Type B pancreatic cell (in vitro differentiated cells): ENCODE data around the gene VWA5A. TPM values are rescaled to one million over a fixed set of nuclear protein-coding genes. Genes with fewer than 3 reads are reported as not detected.

Experiments used
- DNase-seq: peaks from one replicate; pipeline ENCODE4 v3.0.0; 2021; ENCODE audit warnings: mixed read lengths; ENCODE audit not compliant: unreplicated experiment; ENCODE audit errors: extremely low spot score
- H3K27ac Mint-ChIP-seq: 2 replicates; pipeline ENCODE4 v1.8.0; 2021; ENCODE audit warnings: mild to moderate bottlenecking, mixed read lengths
- H3K27me3 Mint-ChIP-seq: 2 replicates; pipeline ENCODE4 v1.8.0; 2021; ENCODE audit warnings: mixed read lengths
- H3K36me3 Mint-ChIP-seq: 2 replicates; pipeline ENCODE4 v1.8.0; 2021; ENCODE audit warnings: mixed read lengths
- H3K4me1 Mint-ChIP-seq: one replicate; pipeline ENCODE4 v1.8.0; 2021; ENCODE audit warnings: mixed read lengths; ENCODE audit not compliant: unreplicated experiment
- H3K4me3 Mint-ChIP-seq: 2 replicates; pipeline ENCODE4 v1.8.0; 2021; ENCODE audit warnings: mild to moderate bottlenecking, mixed read lengths
- H3K9me3 Mint-ChIP-seq: 2 replicates; pipeline ENCODE4 v1.8.0; 2021; ENCODE audit warnings: mixed read lengths
- CTCF ChIP-seq: fragments of 200-600 bp; sonication (generic); conservative IDR thresholded peaks from 2 replicates; pipeline ENCODE4 v1.5.0; 2021; ENCODE audit warnings: antibody characterized with exemption, mild to moderate bottlenecking
- total RNA-seq: library from RNA; stranded (reverse); gene quantifications from 2 replicates; pipeline ENCODE4 v1.2.1, GENCODE V29; 2021; ENCODE audit warnings: low replicate concordance

Gene VWA5A
- total RNA-seq, 1 donor from 2014 or later: 29.7 TPM

GRCh38 chr11:124179310-124179709 is 64.1 kb downstream of the VWA5A start:
- Mint-ChIP-seq H3K9me3 (no peaks in the 10 kb centered on the region), H3K27ac (no peak overlapping the region), H3K4me1 (peaks cover under 1% of the 10 kb centered on the region), H3K4me3 (no peak overlapping the region), H3K27me3 (peaks cover 8% of the 10 kb centered on the region), H3K36me3 (no peaks in the 10 kb centered on the region)
- no peak for DNase-seq
- TF ChIP-seq CTCF: no peak

DNA sequence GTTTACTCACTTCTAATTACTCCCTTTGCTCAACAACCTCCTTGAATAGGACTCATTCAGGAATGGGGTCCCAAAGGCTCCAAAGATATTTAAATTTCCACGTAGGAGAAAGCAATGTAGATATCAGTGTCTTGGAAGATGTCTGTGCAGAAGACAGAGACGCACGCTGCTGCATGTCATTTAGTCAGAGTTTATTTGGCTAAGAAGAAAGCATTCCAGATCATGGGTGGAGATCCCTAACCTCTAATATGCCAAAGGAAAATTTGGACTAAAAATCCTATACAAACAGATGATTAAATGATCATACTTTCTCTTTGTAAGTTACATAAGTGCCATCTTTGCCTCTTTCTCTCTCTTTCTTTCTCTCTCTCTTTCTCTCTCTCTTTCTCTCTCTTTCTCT is 67.8 kb downstream of the VWA5A start, which contains the start of gene OR10D3:
Gene OR10D3 (plus strand): TSS at position 278 of the 400 bp plus-strand sequence. CDS start 1,925 bp downstream, outside the sequence.
- Mint-ChIP-seq H3K27ac (no peak within 1 kb of the TSS), H3K27me3 (peaks cover 8% of the 10 kb centered on the region), H3K36me3 (no peaks in the 10 kb centered on the region), H3K4me3 (no peak within 1 kb of the TSS), H3K4me1 (no peaks in the 10 kb centered on the region), H3K9me3 (no peaks in the 10 kb centered on the region)
- TF ChIP-seq CTCF: no peak
- DNase-seq: no peak

GRCh38 chr11:124190298-124191139 is 75.3 kb downstream of the VWA5A start:
- Mint-ChIP-seq H3K4me1 (peaks cover 4% of the 10 kb centered on the region), H3K36me3 (no peaks in the 10 kb centered on the region), H3K9me3 (no peaks in the 10 kb centered on the region), H3K4me3 (no peak overlapping the region), H3K27me3 (no peaks in the 10 kb centered on the region), H3K27ac (no peak overlapping the region)
- TF ChIP-seq CTCF: no peak
- no peak for DNase-seq

- H3K27me3 Mint-ChIP-seq: no peaks in the 10 kb centered on the region
- H3K36me3 Mint-ChIP-seq: no peaks in the 10 kb centered on the region
- no peak overlapping the region for H3K27ac Mint-ChIP-seq
- TF ChIP-seq CTCF: no peak
- no peak for DNase-seq
- no peaks in the 10 kb centered on the region for H3K9me3 Mint-ChIP-seq
- no peak overlapping the region for H3K4me3 Mint-ChIP-seq
- peaks cover 4% of the 10 kb centered on the region for H3K4me1 Mint-ChIP-seq
Measured at GRCh38 chr11:124193221-124194010, 78.2 kb downstream of the VWA5A start.

DNA sequence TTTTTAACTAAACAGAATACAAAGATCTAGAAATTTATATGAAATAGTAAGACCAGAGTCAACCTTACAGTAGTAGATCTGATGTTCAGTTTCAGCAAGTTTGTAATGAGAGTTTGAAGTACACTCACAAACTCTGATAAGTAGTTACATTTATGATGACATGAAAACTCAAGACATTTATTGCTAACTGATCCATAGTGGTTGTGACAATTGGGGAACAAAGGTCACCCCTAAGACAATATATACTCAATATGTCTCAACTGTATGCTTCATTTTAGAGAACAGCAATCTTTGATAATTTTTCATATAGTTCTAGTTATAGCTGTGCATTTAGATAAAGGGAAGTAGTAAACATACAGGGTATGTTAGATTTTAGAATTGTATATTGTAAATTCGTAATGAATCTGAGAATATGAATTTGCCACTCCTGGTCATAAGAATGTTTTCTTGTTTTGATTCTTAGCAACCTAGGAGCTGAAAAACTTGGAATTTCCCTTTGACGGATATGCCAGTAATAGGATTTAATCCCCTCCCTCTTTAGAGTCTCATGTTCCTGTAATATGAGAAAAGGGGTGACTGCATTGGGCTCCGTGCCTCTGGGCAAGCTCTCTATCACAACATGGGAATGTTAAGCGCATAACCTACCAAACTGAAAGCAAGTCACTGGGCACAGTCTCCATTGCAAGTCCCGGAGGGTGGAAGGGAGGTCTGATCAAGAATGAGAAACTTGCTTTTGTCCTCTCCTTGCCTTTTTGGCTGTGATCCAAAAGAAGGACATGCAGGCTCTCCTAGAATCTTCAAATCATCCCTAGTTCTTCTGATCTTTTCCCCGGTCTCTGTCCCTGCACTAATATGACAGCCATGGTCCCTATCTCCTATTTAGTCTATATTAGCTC is 79.3 kb downstream of the VWA5A start:
- Mint-ChIP-seq H3K9me3 (no peaks in the 10 kb centered on the region), H3K27ac (no peak overlapping the region), H3K4me3 (no peak overlapping the region), H3K36me3 (no peaks in the 10 kb centered on the region), H3K4me1 (peaks cover 4% of the 10 kb centered on the region), H3K27me3 (no peaks in the 10 kb centered on the region)
- TF ChIP-seq CTCF: no peak
- DNase-seq: no peak
